Activated CD8-positive, alpha-beta memory T cell treated with anti-CD3 and anti-CD28 coated beads, Interleukin-2, amount 50 U/mL, for 4 hours (primary cell): ENCODE data around the gene OOSP1.
"Not testable (repeated sequence)": the region's sequence is repeated elsewhere in the genome, so short reads cannot be mapped to it uniquely, and the experiment has no call there.

ENCODE experiments used
- DNase-seq: peaks from one replicate; pipeline ENCODE4 v3.0.0-alpha.2; 2020

OOSP1 gene, protein sequence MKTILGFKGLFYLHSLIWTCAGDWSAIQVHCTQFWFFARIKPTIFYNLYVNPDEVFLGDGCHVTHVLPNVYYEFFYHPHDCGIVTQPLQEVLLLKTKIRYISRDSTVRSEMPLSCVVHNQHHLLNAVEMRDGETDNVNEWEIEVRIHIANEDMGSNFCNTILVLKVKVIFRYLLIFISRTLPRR

DNA sequence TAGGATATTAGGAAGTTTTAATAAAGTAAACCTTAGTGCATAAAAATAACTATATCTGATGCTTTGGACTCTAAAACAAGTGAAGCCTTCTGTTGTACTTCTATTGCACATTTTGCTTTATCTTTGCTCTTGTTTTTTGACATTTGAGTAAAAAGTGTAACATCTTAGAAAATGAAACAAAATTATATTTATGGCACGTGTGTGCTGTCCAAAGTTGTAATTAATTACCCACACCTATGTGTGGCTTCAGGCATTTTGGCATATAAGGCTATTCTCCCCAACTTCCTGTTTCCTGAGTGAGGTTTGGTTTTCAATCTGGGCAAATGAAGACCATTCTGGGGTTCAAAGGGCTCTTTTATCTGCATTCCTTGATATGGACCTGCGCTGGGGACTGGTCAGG is at the start of gene OOSP1:
OOSP1 (plus strand) TSS at position 301 of the 400 bp plus-strand sequence; CDS start at position 324, 23 bp downstream.
- no peak for DNase-seq

DNA sequence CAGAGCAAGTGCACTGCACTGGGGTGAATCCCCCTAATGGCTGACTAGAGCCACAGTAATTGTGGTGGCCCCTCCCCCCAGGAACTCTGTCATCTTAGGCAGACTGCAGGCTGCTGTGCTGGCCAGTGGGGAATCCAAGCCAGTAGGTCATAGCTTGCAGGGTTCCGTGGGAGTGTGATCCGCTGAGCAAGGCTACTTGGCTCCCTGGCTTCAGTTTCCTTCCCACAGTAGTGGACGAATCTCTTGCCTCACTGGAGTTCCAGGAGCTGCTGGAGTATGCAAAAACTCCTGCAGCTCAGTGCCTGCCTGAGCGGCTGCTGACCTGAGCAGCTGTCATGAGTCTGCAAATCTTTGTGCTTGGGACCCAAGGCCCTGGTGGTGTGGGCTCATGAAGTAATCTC is 46.5 kb upstream of the OOSP1 start:
- DNase-seq, result no peak

DNA sequence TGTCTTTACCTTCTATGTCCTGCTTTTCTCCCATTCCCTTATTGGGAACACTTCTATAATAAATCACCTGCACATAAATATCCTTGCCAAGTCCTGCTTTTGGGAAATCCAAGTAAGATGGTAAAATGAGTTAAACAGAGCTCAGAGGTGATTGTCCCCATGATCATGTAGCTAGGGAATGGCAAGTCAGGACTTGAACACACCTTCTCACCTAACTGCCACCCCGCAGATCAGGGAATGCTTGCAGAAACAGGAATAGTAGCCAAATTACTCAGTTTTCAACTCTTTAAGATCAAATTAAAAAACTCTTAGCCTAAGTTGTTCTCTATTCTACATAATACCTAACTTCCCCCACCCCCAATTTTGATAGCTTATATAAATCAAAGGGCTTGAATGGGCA is 43.6 kb upstream of the OOSP1 start:
- DNase-seq, result no peak

DNA sequence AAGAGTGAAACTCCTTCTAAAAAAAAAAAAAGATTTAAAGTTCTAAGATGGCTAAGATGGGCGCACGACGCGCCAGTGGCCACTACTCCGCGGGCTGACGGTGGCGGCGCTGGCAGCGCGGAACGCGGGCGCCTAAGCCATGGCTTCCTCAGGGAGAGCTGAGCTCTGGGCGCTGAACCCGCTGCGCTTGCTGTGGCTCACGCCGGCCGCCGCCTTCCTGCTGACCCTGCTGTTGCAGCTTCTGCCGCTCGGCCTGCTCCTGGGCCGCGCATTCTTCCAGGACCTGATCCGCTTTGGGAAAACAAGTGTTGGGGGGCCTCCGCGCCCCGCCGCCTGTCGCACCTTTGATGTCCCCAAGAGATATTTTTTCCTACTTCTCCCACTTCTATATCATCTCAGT is 40.2 kb upstream of the OOSP1 start:
- DNase-seq, result no peak

DNA sequence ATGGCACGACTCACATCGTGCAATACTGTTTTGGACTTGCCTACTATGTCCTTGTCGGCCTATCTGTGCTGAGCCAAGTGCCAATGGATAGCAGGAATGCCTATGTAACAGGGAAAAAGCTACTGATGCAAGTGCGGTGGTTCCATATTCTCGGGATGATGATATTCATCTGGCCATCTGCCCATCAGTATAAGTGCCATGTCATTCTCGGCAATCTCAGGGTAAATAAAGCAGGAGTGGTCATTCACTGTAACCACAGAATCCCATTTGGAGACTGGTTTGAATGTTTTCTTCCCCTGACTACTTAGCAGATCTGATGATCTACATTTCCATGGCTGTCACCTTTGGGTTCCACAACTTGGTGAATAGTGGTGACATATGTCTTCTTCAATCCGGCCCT is 39.6 kb upstream of the OOSP1 start:
- DNase-seq, result no peak

DNA sequence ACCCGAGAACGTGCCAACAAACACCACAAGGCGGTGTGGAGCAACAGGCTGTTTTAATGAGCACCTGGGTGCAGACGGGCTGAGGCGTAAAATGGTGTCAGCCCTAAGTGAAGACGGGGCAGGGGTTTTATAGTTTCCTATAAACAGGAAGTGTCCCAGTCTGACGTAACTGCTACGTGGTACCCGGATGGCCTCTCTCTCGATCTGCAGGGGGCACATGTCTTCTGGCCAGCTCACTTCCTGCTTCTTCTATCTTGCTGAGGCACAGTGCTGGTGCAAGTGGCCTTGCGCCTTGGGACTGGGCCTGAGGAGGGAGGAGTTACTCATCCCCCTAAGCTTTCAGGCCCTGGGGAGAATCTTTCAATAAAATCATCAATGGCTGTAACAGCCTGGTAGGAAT is 38.7 kb upstream of the OOSP1 start:
- DNase-seq, result no peak

DNA sequence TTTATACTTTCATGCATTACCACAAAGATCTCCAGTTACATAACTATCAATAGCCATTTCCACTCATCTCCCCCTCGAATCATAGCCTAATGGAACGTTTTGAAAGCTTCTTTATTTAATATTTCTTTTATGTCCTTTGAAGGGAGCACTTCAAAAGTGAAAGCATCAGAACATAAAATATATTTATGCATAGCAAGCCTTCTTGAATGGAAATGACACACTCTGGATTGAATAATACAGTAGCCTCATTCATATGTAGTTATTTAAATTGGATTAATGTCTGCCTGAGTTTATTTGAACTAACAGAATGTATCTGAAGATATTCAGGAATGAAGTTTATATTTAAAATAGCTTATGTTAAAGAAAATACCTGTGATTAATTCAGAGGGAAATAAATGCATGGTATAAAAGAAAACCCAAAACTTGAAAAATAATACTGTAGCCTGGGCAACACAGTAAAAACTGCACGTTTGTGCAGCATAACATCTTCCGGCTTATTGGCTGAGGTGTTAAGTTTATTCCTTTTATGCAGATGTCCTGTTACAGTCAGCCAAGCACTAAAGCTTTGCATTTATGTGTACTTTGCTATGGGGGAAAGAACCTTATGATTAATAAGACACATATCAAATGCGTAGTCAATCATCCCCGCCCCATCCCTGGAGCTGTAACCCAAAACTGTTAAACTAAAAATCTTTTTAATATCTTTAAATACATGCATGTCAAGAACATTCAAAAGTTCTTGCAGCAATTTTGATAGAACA is 37.7 kb upstream of the OOSP1 start:
- no peak for DNase-seq

DNA sequence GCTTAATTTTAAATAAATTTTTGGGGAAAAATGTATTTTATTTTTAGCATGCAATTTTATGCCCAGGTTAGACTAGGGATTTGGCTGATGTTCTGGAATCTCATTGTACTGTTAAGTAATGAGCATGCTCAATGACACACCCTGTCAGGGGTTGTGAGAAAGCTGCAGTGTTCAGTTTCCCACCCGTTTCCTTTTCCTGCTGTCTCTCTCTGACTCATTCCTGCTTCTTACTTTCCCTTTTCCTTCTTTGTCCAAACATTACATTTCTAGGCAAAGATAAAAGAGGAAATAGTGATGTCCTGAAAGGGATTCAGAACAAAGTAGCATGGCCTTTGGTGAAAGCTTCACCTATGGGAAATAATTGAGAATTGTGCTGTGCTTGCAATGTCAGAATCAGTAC is 36.9 kb upstream of the OOSP1 start:
- DNase-seq, result no peak

DNA sequence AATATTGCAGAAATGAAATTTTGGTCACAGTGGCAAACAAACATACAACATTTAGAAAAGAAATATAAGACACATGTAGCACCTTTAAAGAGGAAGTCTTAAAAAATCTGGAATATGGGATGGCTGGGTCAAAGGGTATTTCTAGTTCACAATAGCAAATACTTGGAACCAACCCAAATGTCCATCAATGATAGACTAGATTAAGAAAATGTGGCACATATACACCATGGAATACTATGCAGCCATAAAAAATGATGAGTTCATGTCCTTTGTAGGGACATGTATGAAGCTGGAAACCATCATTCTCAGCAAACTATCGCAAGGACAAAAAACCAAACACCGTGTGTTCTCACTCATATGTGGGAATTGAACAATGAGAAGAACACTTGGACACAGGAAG is 34.7 kb upstream of the OOSP1 start:
- not testable (repeated sequence) for DNase-seq

DNA sequence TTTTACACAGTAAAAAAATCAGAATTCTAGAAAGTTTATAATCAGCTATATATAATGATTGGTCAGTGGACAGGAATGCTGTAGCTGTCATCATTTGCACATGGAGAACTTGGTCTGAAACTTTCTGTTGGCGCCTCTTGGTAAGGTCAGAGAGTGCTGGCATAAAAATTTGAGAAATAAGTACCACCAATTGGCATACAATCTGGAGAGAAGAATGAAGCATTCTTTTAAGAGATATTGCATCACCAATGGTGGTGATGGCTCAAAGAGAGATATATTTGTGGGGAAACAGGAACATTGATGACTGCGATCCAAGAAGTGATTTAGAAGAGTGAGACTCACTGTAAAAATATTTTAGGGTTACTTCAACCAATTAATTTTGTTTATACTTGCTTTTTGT is 19.8 kb upstream of the OOSP1 start:
- no peak for DNase-seq

DNA sequence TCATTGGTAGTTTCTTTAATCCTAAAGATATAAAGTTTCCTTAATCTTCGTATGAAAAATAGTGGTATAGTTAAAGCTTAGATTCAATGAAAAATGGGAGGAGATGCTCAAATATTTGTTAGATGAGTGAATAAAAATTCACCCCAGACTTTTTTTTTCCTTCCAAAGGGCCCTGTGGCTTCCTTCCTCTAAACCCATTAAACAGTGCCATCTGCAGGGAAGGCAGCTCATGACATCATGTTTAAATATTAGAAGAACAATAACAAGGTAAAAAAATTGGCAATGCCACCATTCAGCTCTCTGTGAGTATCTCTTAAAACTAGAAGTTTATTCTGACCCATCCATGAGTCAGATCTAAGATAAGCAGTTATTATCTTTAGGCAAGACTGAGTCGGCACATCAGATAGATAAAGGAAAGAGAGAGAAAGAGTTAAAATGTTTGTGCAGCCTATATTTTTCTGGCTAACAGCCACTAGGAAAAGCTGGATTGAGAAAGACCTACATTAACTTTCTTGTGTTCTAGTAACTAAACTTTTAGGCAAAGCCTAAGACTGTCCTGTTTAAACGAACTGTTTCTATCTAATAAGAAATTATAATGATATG is 19.1 kb upstream of the OOSP1 start:
- DNase-seq, result no peak

DNA sequence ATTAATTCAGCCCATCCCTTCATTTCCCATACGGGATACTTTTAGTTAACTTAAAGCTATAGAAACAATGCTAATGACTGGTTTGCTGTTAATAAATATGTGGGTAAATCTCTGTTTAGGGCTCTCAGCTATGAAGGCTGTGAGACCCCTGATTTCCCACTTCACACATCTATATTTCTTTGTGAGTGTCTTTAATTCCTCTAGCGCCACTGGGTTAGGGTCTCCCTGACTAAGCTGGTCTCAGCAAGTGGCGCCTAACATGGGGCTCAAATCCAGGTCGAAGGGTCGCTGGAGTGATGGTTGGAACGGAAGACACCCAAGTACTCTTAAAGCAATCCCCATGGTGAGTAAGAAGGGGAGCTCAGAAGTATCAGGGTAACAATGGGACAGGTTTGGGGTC is 14.4 kb upstream of the OOSP1 start:
- no peak for DNase-seq

DNA sequence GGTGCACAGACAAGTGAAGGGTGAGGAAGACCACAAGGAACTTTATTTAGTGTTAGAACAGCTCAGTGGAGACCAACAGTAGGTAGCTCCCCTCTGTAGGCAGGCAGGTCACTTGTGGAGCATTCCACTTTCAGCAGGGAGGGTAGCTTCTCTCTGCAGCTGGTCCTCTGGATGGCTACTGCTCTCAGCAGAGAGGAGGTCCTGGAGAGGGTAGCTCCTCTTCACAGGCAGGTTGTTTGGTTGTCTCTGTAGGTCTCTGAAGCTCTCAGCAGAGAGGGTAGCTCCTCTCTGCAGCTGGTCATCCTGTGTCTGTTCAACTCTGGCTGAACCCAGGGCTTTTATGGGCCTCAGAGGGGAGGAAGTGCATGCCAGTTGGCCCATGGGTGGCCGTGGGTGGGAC is 6.5 kb upstream of the OOSP1 start:
- DNase-seq, result no peak

DNA sequence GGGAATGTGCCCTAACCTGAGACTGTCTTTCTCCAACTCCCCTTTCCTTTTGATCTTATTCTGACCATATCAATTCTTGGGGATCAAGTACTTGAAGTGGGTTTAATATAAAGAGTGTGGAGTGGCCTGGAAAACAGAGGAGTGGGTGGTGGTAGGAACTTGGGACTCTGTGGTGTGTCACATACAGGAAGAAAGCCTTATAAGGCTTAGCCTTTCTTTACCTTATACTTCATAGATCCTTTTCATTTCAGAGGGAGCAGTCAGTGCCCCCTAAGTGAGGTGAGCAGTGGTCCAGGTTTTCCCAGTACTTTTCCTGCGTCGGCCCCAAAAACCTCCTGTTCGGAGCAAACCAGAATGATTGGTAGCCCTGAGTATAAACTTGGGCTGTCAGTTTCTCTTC is 486 bp downstream of the OOSP1 start:
- DNase-seq, result no peak

DNA sequence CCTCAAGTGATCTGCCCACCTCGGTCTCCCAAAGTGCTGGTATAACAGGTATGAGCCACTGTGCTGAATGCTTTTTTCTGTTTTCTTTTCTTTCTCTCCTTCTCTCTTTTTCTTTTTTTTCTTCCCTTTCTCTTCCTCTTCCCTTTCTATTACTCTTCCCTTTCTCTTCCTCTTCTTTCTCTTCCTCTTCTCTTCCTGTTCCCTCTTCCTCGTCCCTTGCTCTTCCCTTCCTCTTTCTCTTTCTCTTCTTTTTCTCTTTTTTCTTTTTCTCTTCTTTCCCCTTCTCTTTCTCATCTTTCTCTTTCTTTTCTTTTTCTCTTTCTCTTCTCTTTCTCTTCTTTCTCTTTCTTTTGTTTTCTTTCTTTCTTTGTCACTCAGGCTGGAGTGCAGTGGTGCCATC is 1.2 kb downstream of the OOSP1 start:
- DNase-seq, result no peak

DNA sequence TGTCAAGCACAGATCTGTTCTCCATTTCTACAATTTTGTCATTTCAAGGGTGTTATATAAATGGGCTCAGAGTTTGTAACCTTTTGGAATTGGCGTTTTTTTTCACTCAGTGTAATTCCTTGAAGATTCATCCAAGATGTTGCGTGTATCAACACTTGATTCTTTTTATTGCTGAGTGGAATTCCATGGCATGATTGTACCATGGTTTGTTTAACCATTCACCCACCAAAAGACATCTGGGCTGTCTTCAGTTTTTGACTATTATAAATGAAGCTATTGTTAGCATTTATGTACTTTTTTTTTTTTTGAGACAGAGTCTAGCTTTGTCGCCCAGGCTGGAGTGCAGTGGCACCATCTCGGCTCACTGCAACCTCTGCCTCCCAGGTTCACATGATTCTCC is 2.9 kb downstream of the OOSP1 start:
- DNase-seq, result no peak

DNA sequence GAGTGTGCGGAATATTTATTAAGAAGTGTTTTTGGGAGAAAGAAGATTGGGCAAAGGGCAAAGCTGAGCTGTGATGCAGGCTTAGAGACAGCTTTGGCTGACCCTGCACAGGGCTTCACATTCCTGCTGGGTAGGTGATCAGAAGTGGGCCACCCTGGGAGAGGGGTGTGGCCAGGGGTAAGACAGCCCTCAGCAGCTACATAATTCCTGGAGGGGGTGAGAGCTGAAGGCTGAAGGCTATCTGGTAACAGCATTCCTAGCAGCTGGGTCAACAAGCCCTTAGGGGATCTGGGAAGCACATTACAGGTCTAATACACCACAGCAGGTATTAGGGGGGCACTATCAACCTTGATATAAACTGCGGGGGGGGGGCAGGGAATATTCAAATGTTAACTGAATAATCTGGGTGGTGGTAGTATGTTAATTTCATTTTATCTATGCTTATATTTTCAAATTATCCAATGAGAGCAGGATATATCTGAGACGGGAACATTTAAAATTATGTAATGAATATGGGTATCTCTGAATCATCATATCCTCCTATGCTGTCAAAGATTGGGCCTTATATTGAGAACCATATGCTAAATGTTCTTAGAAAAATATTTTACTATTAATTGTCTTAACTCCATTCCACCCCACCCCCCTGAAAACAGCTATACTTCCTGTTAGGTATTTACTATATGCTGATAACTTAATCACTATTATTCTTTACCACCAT is 5.9 kb downstream of the OOSP1 start:
- DNase-seq, result no peak

DNA sequence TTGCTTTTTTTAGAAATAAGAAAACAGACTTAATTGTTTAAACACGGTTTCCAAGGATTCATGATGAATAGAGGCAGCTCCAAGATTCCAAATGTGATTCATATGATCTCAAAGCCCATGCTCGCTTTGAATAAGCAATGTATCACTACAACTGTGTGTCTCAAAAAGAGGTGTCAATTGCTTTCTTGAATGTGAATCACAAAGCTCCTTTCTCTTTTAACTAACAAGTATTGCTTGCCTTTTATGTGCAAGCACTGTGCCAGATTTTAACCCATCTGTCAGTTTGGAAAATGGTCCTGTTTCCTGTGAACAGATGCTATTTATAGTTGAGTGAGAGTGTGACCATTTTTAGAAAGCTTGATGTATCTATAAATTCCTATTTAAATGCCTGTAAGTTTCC is 6.5 kb downstream of the OOSP1 start:
- DNase-seq, result no peak

DNA sequence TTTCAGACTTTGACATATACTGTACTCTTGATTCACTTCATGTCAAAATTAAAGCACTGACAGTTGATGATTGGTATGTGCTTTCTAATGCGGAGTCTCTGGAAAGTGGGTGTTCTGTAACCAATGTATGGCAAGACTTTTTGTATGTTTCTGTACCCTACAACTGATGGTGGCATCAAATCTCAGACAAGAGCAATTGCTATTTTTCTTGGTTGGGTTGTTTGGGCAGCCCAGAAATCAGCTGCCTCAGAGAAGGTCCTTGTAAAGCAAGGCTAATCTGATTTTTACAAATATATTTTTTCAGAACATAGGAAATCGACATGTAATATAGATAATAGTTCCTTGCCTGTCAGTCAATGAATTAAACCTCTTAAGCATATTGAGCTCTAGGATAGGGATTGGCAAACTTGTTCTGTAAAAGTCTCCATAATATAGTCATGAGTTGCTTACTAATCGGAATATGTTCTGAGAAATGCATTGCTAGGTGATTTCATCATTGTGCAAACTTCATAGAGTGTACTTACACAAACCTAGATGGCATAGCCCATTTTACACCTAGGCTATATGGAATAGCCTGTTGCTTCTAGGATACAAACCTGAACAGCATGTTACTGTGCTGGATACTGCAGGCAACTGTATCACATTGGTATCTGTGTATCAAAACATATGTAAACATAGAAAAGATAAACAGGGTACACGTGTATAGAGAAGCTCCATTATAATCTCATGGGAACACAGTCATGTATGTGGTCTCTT is 15.4 kb downstream of the OOSP1 start:
- no peak for DNase-seq

DNA sequence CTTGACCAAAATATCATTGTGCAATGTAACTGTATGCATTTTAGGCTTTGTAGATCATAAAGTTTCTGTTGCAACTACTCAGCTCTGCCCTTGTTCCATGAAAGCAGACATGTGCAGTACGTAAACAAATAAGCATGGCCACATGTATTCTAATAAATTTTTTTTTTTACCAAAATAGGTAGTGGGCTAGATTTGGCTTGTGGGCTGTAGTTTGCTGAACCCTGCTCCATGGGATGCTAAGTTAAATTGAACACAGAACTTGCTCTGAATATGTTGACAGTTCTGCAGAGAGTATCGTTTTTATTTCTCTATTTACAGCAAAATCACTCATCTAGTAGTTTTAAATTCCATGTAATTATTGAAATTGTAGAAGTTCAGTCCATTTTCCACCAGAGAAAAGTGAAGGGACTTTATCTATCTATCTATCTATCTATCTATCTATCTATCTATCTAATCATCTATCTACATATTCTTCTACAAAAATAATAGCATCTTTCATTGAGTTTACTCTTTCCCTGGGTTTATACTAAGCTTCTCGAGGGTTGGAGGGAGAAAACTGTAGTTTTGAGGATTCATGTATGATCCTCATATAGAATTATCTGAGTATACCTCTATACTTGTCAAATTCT is 16.1 kb downstream of the OOSP1 start:
- no peak for DNase-seq

DNA sequence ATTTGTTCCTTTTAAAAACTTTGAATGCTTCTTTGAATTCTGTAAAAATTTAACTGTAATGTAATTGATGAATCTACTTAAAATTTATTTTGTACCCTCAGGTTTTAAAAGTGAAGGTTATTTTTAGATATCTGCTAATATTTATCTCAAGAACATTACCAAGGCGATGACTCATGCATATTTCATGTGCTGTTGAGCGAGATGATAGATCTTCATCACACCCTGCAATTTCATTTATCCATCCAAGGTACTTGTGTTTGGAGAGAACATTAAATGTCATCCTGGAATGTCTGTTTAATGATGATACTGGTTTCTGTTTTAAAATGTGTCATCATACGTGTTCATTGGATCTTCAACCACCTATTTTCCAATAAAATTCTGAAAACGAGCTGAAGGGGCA is 18.9 kb downstream of the OOSP1 start:
- no peak for DNase-seq

DNA sequence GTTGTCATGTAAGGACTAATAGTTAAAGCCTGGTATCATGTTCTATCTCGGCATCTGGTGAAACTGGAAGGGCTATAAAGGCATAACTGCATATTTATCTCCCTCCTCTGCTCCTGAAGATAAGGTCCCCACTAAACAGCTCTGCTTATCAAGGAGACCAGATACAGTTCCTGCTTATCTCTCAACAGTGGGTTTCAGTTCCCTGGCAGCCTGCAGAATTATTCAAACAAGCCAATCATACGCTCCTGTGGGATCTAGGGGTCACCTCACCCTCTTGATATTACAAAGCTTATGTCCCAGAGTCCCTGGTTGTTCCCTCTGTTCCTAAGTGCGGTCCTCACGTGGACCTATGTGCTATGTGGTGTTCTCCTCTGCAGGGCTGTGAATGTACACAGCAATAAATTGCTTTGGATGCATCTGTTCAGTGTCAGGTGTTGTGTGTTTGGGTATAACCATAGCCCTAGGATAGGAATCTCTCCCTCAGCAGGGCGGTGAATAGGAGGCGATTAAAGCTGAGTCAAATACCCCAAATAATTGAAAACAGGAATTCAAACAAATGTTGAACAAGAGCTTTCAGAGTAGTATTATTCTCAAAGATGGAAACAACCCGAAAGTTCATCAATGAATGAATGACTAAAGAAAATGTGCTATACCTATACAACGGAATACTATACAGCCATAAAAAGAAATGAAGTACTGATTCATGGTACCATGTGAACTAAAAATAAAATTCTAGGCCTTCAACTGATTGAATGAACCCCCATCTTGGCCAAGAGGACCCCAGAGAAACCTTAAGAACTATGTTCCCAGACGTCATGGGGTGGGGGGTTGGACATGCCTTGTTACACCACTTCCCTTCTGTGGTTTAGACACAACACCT is 22.5 kb downstream of the OOSP1 start:
- DNase-seq, result no peak
